ENCODE data around the gene MIB1. TPM values are rescaled to one million over a fixed set of nuclear protein-coding genes. Genes with fewer than 3 reads are reported as not detected.

MIB1 gene
- total RNA-seq, 1 donor from 2014 or later = 228 TPM

- H3K4me3 Mint-ChIP-seq (ENCODE audit: unreplicated experiment) = no peak overlapping the region
- no peaks in the 10 kb centered on the region for H3K4me1 Mint-ChIP-seq (ENCODE audit: low read depth, unreplicated experiment)
- H3K27ac Mint-ChIP-seq (ENCODE audit: unreplicated experiment) = no peak overlapping the region
- no peaks in the 10 kb centered on the region for H3K9me3 Mint-ChIP-seq (ENCODE audit: unreplicated experiment)
- DNase-seq = no peak
- no peaks in the 10 kb centered on the region for H3K36me3 Mint-ChIP-seq (ENCODE audit: unreplicated experiment)
- TF ChIP-seq, protein P1, sequence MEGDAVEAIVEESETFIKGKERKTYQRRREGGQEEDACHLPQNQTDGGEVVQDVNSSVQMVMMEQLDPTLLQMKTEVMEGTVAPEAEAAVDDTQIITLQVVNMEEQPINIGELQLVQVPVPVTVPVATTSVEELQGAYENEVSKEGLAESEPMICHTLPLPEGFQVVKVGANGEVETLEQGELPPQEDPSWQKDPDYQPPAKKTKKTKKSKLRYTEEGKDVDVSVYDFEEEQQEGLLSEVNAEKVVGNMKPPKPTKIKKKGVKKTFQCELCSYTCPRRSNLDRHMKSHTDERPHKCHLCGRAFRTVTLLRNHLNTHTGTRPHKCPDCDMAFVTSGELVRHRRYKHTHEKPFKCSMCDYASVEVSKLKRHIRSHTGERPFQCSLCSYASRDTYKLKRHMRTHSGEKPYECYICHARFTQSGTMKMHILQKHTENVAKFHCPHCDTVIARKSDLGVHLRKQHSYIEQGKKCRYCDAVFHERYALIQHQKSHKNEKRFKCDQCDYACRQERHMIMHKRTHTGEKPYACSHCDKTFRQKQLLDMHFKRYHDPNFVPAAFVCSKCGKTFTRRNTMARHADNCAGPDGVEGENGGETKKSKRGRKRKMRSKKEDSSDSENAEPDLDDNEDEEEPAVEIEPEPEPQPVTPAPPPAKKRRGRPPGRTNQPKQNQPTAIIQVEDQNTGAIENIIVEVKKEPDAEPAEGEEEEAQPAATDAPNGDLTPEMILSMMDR (IDR thresholded peaks at IDR 0.05; ENCODE audit: partially characterized antibody, unreplicated experiment) = no peak
- no peaks in the 10 kb centered on the region for H3K27me3 Mint-ChIP-seq (ENCODE audit: unreplicated experiment)
These were observed 160.9 kb downstream of the MIB1 start for GRCh38 chr18:21901423-21901945.

- no peak for DNase-seq
- H3K4me1 Mint-ChIP-seq (ENCODE audit: low read depth, unreplicated experiment) = no peaks in the 10 kb centered on the region
- no peak overlapping the region for H3K4me3 Mint-ChIP-seq (ENCODE audit: unreplicated experiment)
- H3K9me3 Mint-ChIP-seq (ENCODE audit: unreplicated experiment) = no peaks in the 10 kb centered on the region
- H3K36me3 Mint-ChIP-seq (ENCODE audit: unreplicated experiment) = no peaks in the 10 kb centered on the region
- TF ChIP-seq, protein P1 (IDR thresholded peaks at IDR 0.05; ENCODE audit: partially characterized antibody, unreplicated experiment) = no peak
- no peak overlapping the region for H3K27ac Mint-ChIP-seq (ENCODE audit: unreplicated experiment)
- no peaks in the 10 kb centered on the region for H3K27me3 Mint-ChIP-seq (ENCODE audit: unreplicated experiment)
These were observed 163.1 kb downstream of the MIB1 start for GRCh38 chr18:21903709-21904108.

GRCh38 chr18:21904856-21905255 is 164.3 kb downstream of the MIB1 start:
- H3K4me3 Mint-ChIP-seq (ENCODE audit: unreplicated experiment) = no peak overlapping the region

DNA sequence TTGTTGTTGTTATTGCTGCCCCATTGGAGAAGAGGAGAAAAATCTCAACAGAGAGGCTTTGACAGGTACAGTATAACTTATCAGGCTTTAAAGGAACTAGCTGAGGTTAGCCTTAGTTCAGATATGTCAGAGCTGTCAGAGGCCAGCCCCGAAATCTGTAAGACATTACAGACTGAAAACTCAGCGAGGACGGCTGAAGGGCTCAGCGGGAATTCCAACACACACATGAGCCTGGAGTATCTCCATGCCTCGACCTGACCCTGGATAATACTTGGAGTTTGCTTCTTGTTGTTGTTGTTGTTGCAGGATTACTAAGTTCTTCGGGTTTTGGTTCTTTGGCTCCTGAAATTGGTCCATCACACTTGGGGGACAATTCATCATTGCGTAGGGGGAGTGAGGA is 166.9 kb downstream of the MIB1 start:
- TF ChIP-seq, protein P1 (IDR thresholded peaks at IDR 0.05; ENCODE audit: partially characterized antibody, unreplicated experiment) = no peak
- H3K27me3 Mint-ChIP-seq (ENCODE audit: unreplicated experiment) = peaks cover 4% of the 10 kb centered on the region
- H3K27ac Mint-ChIP-seq (ENCODE audit: unreplicated experiment) = no peak overlapping the region
- H3K36me3 Mint-ChIP-seq (ENCODE audit: unreplicated experiment) = no peaks in the 10 kb centered on the region
- no peaks in the 10 kb centered on the region for H3K9me3 Mint-ChIP-seq (ENCODE audit: unreplicated experiment)
- no peak overlapping the region for H3K4me3 Mint-ChIP-seq (ENCODE audit: unreplicated experiment)
- H3K4me1 Mint-ChIP-seq (ENCODE audit: low read depth, unreplicated experiment) = no peaks in the 10 kb centered on the region
- no peak for DNase-seq

More at GRCh38 chr18:21904856-21905255, 164.3 kb downstream of the MIB1 start:
- Mint-ChIP-seq H3K27ac (ENCODE audit: unreplicated experiment) (no peak overlapping the region), H3K4me1 (ENCODE audit: low read depth, unreplicated experiment) (no peaks in the 10 kb centered on the region), H3K27me3 (ENCODE audit: unreplicated experiment) (peaks cover 4% of the 10 kb centered on the region), H3K36me3 (ENCODE audit: unreplicated experiment) (no peaks in the 10 kb centered on the region), H3K9me3 (ENCODE audit: unreplicated experiment) (no peaks in the 10 kb centered on the region)
- TF ChIP-seq, protein P1 (IDR thresholded peaks at IDR 0.05; ENCODE audit: partially characterized antibody, unreplicated experiment) = no peak
- no peak for DNase-seq

DNA sequence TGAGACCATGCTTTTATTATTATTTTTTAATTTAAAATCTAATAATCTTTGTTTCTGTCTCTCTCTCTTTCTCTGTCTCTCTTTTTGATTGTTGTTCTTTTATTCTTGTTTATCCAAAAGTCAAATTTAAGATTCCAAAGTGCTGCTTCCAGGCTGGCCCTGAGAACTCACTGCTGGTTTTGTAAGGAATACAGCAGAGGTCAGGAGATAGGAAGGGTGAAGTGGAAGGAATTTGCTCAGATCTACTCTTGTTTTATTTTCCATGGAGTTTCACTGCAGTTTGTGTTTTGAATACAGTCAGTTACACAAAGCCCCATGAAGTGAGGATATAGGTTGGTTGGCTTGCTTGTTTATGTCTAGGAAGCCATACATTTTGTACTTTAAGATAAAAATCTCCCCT is 168.1 kb downstream of the MIB1 start:
- Mint-ChIP-seq H3K4me1 (ENCODE audit: low read depth, unreplicated experiment) (no peaks in the 10 kb centered on the region), H3K36me3 (ENCODE audit: unreplicated experiment) (no peaks in the 10 kb centered on the region), H3K4me3 (ENCODE audit: unreplicated experiment) (no peak overlapping the region), H3K27ac (ENCODE audit: unreplicated experiment) (no peak overlapping the region), H3K9me3 (ENCODE audit: unreplicated experiment) (no peaks in the 10 kb centered on the region), H3K27me3 (ENCODE audit: unreplicated experiment) (peaks cover 4% of the 10 kb centered on the region)
- TF ChIP-seq, protein P1 (IDR thresholded peaks at IDR 0.05; ENCODE audit: partially characterized antibody, unreplicated experiment) = no peak
- DNase-seq = no peak
